DMS114 treated with DMSO at 0.1 percent for 48 hours (cell line): ENCODE data around the gene MAP2K7.
"Not testable (repeated sequence)": the region's sequence is repeated elsewhere in the genome, so short reads cannot be mapped to it uniquely, and the experiment has no call there.

Experiments used
- DNase-seq: peaks from one replicate; lab custom pipeline; 2025; ENCODE audit not compliant: unreplicated experiment; lab: John Stamatoyannopoulos, UW

The MAP2K7 gene

GRCh38 chr19:7903244-7904073 lies at the start of gene MAP2K7:
TSS of gene MAP2K7 (plus strand) at chr19:7903877. CDS start at chr19:7903945, 68 bp downstream.
- DNase-seq, result peak; percentile 94

- no peak for DNase-seq
Measured at GRCh38 chr19:7855426-7856108, 48.1 kb upstream of the MAP2K7 start.

DNA sequence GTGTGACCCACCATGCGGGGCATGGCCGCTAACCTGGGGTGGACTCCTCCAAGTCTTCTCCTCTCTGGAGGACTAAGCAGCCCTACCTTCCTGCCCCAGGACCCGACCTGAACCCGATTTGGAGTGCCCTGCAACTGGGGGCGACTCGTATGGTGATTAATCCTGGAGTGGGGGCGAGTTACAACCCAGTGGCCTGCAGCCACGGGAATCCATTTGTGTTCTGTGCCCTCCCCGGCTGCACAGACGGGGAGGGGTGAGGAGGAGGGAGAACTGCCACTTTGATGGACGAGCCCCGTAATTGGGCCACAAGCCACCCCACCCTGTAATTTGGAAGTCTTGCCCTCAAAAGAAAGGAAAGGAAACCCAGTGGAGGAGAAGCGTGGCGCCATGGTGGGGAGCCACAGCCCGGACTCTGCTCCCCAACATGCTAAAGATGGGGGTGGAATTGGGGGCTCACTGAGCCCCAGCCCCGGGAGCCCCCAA lies 47.5 kb upstream of the MAP2K7 start:
- DNase-seq, result no peak

- DNase-seq, result no peak
Measured at GRCh38 chr19:7856679-7857663, 46.7 kb upstream of the MAP2K7 start.

GRCh38 chr19:7857727-7858108 lies 46.0 kb upstream of the MAP2K7 start:
- no peak for DNase-seq

DNA sequence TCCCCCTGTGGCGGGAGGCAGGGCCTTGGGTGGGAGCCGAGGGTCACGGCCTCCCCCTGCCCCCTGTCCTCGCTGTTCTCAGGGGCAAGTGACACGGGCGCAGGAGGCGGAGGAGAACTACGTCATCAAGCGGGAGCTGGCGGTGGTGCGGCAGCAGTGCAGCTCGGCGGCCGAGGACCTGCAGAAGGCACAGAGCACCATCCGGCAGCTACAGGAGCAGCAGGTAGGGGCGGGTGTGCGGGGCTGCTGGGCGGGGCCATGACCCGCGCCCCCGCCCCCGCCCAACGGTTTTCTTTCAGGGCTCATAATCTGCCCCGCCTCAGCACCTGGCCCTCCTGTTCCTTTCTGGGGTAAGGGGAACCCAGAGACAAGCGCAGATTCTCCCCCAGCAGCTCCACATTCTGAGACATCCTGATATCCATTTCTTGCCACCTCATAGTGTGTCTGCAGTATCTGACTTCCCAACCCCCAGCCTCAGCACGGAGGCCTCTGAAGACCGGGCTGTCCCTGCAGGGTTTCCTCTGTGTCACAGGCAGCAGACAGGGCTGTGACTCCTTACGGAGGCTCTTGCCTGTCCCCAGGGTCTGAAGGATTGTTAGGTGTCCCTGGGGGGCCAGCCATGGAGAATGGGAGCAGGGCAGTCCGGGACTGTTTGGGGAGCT lies 45.4 kb upstream of the MAP2K7 start:
- DNase-seq, result no peak

DNA sequence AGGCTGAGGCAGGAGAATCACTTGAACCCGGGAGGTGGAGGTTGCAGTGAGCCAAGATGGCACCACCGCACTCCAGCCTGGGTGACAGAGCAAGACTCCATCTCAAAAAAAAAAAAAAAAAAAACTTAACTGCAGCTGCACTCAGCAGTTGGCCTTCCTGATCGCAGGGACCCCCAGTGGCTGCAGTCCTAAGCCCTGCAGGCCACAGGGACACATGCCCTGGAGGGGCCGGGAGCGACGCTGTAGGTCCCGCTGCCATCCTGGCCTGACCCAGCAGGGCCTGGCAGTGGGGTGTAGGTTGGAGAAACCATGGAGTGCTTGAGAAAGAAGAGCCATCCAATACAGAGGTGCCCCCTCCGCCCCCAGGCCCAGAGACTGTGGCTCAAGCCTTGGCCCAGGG lies 44.6 kb upstream of the MAP2K7 start:
- not testable (repeated sequence) for DNase-seq

DNA sequence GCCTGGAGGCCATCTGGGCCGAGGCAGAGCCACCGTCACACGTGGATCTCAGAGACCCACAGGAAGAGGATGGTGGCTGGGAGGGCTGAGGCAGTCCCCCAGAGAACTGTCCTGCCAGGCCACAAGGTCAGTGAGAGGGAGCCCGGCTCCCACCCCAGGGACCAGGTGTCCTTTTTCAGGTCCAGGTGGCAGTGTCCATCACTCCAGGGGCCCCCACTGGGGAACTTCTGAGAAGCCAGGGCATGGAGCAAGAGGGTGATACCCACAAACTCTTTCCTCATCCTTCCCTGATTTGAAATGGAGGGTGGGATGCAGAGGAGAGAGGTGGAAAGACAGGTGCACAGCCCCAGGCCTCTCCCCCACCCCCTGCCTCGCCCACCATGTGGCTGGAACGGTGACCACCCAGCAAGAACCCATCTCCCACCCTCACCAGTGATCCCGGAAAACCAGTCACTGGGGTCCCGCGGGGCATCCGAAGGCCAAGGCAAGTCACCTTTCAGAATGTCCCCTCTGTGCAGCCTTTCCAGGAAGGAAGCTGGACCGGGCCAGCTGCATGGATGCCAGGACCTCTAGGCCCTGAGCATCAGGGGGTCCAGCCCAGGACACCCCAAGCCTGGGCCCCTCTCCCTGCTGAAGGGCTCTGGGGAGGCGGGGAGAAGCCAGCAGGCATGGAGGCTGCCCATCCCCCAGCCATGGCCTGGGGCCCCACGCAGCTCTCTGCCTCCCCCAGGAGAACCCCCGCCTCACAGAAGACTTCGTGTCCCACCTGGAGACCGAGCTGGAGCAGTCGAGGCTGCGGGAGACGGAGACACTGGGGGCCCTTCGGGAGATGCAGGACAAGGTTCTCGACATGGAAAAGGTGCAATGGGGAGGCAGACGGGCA lies 43.6 kb upstream of the MAP2K7 start:
- no peak for DNase-seq

DNA sequence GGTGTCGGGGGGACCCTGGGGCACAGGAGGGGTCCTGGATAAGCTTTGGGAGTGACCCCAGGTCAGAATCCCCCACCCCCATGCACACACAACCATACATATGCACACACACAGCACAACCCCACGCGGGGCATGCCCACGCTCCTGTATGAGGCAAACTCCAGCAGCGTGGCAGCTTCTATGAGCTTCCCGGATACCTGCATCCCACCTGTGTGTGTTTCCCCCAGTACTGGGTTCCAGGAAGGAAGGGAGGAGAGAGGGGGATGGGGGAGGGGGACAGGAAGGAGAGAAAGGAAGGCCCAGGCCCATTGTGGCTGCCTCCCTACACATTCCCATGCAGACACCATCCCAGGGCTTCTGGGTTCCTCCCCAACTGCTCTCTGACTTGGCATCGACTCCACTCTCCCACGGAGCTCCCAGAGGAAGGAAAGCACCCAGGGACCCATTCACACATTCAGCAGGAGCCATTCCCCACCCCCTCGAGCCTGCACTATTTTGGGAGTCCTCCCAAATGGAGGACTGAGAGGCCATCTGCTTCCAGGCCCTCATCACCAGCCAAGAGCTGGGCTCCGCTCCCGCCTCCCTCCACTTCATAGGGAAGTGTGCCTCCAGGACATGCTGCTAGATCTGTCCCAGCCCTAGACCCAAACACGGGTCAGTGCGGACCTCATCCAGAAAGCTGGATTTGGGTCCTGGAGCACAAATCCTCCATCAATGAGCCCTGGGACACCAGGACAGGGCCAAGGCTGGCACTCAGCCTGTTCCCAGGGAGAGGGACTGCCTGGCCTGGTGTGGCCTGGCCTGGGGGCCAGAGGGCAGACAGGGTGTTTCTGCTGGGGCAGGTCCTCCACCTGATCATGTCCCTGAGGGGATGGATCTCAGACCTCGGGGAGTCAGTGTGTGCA lies 42.7 kb upstream of the MAP2K7 start:
- DNase-seq, result no peak

DNA sequence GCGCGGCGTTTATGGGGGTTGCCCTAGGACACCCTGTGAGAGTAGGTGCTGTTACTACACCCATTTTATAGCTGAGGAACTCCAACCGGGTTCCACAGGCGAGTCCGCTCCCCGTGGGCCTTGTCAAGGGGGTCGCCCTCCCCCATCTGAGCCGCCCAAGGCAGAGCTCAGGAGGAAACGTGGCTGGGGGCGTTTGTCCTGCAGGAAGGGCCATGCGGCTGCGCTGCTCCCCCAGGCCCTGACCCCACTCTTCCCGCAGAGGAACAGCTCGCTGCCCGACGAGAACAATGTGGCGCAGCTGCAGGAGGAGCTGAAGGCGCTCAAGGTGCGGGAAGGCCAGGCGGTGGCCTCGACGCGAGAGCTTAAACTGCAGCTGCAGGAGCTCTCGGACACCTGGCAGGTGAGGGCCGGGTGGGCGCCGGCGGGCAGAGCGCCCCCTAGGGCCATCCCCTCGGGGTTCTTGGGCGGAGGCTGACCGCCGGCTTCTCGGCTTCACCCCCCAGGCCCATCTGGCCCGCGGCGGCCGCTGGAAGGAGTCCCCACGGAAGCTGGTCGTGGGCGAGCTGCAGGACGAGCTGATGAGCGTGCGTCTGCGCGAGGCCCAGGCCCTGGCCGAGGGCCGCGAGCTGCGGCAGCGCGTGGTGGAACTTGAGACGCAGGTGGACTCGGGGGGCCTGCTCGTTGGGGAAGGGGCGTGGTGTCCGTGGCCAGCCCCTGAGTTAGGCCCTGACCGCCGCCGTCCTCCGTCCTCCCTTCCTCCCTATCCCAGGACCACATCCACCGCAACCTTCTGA lies 41.9 kb upstream of the MAP2K7 start:
- DNase-seq, result no peak

GRCh38 chr19:7862413-7862951 lies 41.2 kb upstream of the MAP2K7 start:
- no peak for DNase-seq

GRCh38 chr19:7863157-7863970 lies 40.3 kb upstream of the MAP2K7 start:
- DNase-seq, result no peak

- no peak for DNase-seq
Measured at GRCh38 chr19:7863971-7864689, 39.5 kb upstream of the MAP2K7 start.

GRCh38 chr19:7864690-7865074 lies 39.0 kb upstream of the MAP2K7 start:
- DNase-seq, result no peak

GRCh38 chr19:7865262-7865911 lies 38.3 kb upstream of the MAP2K7 start:
- no peak for DNase-seq
